Ovary (tissue), 9 donors: ENCODE results near the gene DNAJC3. TPM values are rescaled to one million over a fixed set of nuclear protein-coding genes. Genes with fewer than 3 reads are reported as not detected.
"Not testable (repeated sequence)": the region's sequence is repeated elsewhere in the genome, so short reads cannot be mapped to it uniquely, and the experiment has no call there.

Source experiments
- DNase-seq, 5 donors: peaks; one replicate each; pipeline ENCODE4 v3.0.0-alpha.2; 2019 to 2020
- H3K27ac ChIP-seq, 2 donors: fragments of 200-600 bp; one replicate each; pipeline versions ENCODE4 v1.5.1 to v1.8.0; 2019 to 2022
- H3K27me3 ChIP-seq: fragments of 200-600 bp; one replicate; pipeline ENCODE4 v1.8.0; 2022
- H3K36me3 ChIP-seq: fragments of 200-600 bp; sonication (generic); one replicate; pipeline ENCODE4 v1.5.1; 2019
- H3K4me1 ChIP-seq: one replicate; pipeline ENCODE4 v1.8.1; 2013; ENCODE audit warnings: mild to moderate bottlenecking, moderate library complexity; ENCODE audit not compliant: insufficient read depth
- H3K4me3 ChIP-seq: fragments of 200-600 bp; sonication (generic); one replicate; pipeline ENCODE4 v1.5.1; 2017
- H3K9me3 ChIP-seq, 2 donors: fragments of 200-600 bp in 1 of 2; sonication (generic) in 1 of 2; one replicate each; pipeline versions ENCODE4 v1.5.1 to v1.8.1; 2013 to 2019; ENCODE audit warnings: mild to moderate bottlenecking in 1 of 2, moderate library complexity in 1 of 2
- CTCF ChIP-seq, 3 donors: fragments of 450-650 bp in 2 of 3; fragments of 200-600 bp in 1 of 3; IDR thresholded peaks; one replicate each; pipeline versions ENCODE4 v1.5.1 to v1.8.0; 2016 to 2022; ENCODE audit warnings: antibody characterized with exemption in 3 of 3, mild to moderate bottlenecking in 1 of 3
- EP300 ChIP-seq: sonication (generic); formaldehyde crosslinking; IDR thresholded peaks from one replicate; pipeline ENCODE4 v1.6.1; 2017; ENCODE audit warnings: antibody characterized with exemption
- POLR2A ChIP-seq: fragments of 450-650 bp; IDR thresholded peaks from one replicate; pipeline ENCODE4 v1.6.1; 2017; ENCODE audit warnings: antibody characterized with exemption, mild to moderate bottlenecking, moderate library complexity
- WGBS, 3 donors: extraction: QIAGEN DNeasy Blood & Tissue Kit in 1 of 3; methylation state at CpG; one replicate each; pipeline versions ENCODE4 v1.1.5 to v1.1.7; 2013 to 2017; 5-methylcytosine and 5-hydroxymethylcytosine counted together
- intact Hi-C, 4 donors: fragments of 100-400 bp; cut with DNase I; formaldehyde crosslinking; loops; one replicate each; pipeline versions ENCODE4 v1.11.0 to v1.15.1; 2022 to 2023
- polyA plus RNA-seq, 2 donors: library from polyadenylated mRNA; stranded (reverse); fragments of 200-250 nt in 1 of 2; fragments of 350-450 nt in 1 of 2; fragmentation: Illumina TruSeq in 1 of 2; extraction: RNeasy Lipid Tissue Mini Kit (QIAGEN cat#74804) in 1 of 2; gene quantifications; one replicate each; pipeline ENCODE4 v1.2.3, GENCODE V29; 2013 to 2014
- total RNA-seq, 7 donors: library from RNA; depleted of rRNA in 2 of 7; stranded (reverse); fragments of >200 nt in 2 of 7; fragmentation: NEBNext Ultra II Directional in 3 of 7; extraction: Animal tissue kit (Norgen Biotek cat#: 25700) in 3 of 7; gene quantifications; one replicate each; pipeline versions ENCODE4 v1.1.0 to v1.2.4, GENCODE V29; 2016 to 2023
- donor health status: DM: no; HTN: no; CAD: no; lungs with moderate emphysema.
- donor health status: DM: no; HTN: no; CAD: no.
- donor health status: Bipolar disorder and iron deficiency.
- donor health status: DM: yes; HTN: yes; CAD: no.
- donor health status: DM: no; HTN: no; CAD: no.
- donor health status: DM: yes; HTN: yes; CAD: no.

DNAJC3 gene
- total and polyA plus RNA-seq, 9 donors = 13.6 to 56.7 (median 33.4) TPM

GRCh38 chr13:95763601-95764000 is 86.7 kb downstream of the DNAJC3 start:
- no peak overlapping the region for H3K27ac ChIP-seq
- H3K9me3 ChIP-seq = no peaks in the 10 kb centered on the region
- no peaks in the 10 kb centered on the region for H3K36me3 ChIP-seq
- no peak for TF ChIP-seq CTCF (IDR thresholded peaks at IDR 0.05)
- no peak for TF ChIP-seq EP300
- no peak for TF ChIP-seq POLR2A
- H3K4me3 ChIP-seq = no peak overlapping the region
- no peaks in the 10 kb centered on the region for H3K27me3 ChIP-seq
- no peaks in the 10 kb centered on the region for H3K4me1 ChIP-seq
- DNase-seq = no peak
- intact Hi-C loops = no loop called here
- 84 to 87% (median 86%) methylated on average over 4 of the region's 4 CpGs for WGBS, 3 donors

- Histone ChIP-seq H3K27me3 (no peaks in the 10 kb centered on the region), H3K36me3 (no peaks in the 10 kb centered on the region), H3K4me3 (no peak overlapping the region), H3K9me3 (no peaks in the 10 kb centered on the region), H3K27ac (no peak overlapping the region), H3K4me1 (no peaks in the 10 kb centered on the region)
- intact Hi-C loops = no loop called here
- no peak for DNase-seq
- TF ChIP-seq EP300 (no peak), POLR2A (no peak), CTCF (IDR thresholded peaks at IDR 0.05) (no peak)
- 84 to 87% (median 84%) methylated on average over 4 of the region's 4 CpGs for WGBS, 3 donors
These were observed 95.0 kb downstream of the DNAJC3 start for GRCh38 chr13:95771905-95772304.

GRCh38 chr13:95779522-95779921 is 102.6 kb downstream of the DNAJC3 start:
- intact Hi-C loops = no loop called here
- no peaks in the 10 kb centered on the region for H3K36me3 ChIP-seq

GRCh38 chr13:95781016-95781415 is 104.1 kb downstream of the DNAJC3 start:
- intact Hi-C loops = no loop called here
- H3K9me3 ChIP-seq = no peaks in the 10 kb centered on the region
- no peak overlapping the region for H3K4me3 ChIP-seq
- no peaks in the 10 kb centered on the region for H3K36me3 ChIP-seq
- no peak overlapping the region for H3K27ac ChIP-seq
- H3K27me3 ChIP-seq = no peaks in the 10 kb centered on the region
- no peak for DNase-seq
- WGBS, 3 donors = 95 to 97% (median 97%) methylated on average over 6 of the region's 6 CpGs
- H3K4me1 ChIP-seq = peaks cover 5% of the 10 kb centered on the region
- TF ChIP-seq EP300 (no peak), POLR2A (no peak), CTCF (IDR thresholded peaks at IDR 0.05) (no peak)

More at GRCh38 chr13:95779522-95779921, 102.6 kb downstream of the DNAJC3 start:
- no peak for TF ChIP-seq POLR2A
- no peak for TF ChIP-seq EP300
- TF ChIP-seq CTCF (IDR thresholded peaks at IDR 0.05) = no peak
- Histone ChIP-seq H3K27me3 (no peaks in the 10 kb centered on the region), H3K9me3 (no peaks in the 10 kb centered on the region), H3K27ac (no peak overlapping the region), H3K4me3 (no peak overlapping the region), H3K4me1 (peaks cover 5% of the 10 kb centered on the region)
- no peak for DNase-seq
- 25 to 58% (median 45%) methylated on average over 1 of the region's 1 CpG for WGBS, 3 donors

- H3K36me3 ChIP-seq, DNase-seq, H3K4me1 ChIP-seq, intact Hi-C loops, H3K27ac ChIP-seq, H3K4me3 ChIP-seq, H3K27me3 ChIP-seq, H3K9me3 ChIP-seq: not testable (repeated sequence)
- 95 to 100% (median 97%) methylated on average over 1 of the region's 1 CpG for WGBS, 3 donors
These were observed 105.0 kb downstream of the DNAJC3 start for GRCh38 chr13:95781940-95782339.
